K562 (cell line): ENCODE data around the gene COMP.

Experiments
- CTCF ChIP-seq, 3 experiments: IDR thresholded peaks in 2 of 3; conservative IDR thresholded peaks in 1 of 3; 2 replicates each; pipeline ENCODE4 v1.5.1; 2011 to 2012; ENCODE audit warnings: low read length in 3 of 3, mild to moderate bottlenecking in 3 of 3, control low read depth in 2 of 3, improper control_type of control experiment in 1 of 3, inconsistent platforms in 1 of 3, low read depth in 1 of 3, mixed read lengths in 1 of 3, moderate library complexity in 1 of 3; ENCODE audit not compliant: insufficient read depth in 2 of 3
- ELF1 ChIP-seq: fragments of 200-800 bp; sonication (Bioruptor generic); IDR thresholded peaks from 2 replicates; pipeline ENCODE4 v1.6.1; 2016; ENCODE audit warnings: missing genetic modification characterization, missing compliant biosample characterization
- FUS ChIP-seq: fragments of 200-400 bp; formaldehyde crosslinking; optimal IDR thresholded peaks from 2 replicates; pipeline ENCODE3; 2017; ENCODE audit warnings: low read depth, low read length
- HNRNPL ChIP-seq: fragments of 200-400 bp; formaldehyde crosslinking; IDR thresholded peaks from 2 replicates; pipeline ENCODE4 v1.6.1; 2017; ENCODE audit warnings: low read depth, mild to moderate bottlenecking, low read length
- PTBP1 ChIP-seq: fragments of 200-400 bp; formaldehyde crosslinking; IDR thresholded peaks from 2 replicates; pipeline ENCODE4 v1.6.1; 2017; ENCODE audit warnings: low read depth, low read length
- SREBF2 ChIP-seq: sonication (generic); formaldehyde crosslinking; IDR thresholded peaks from 2 replicates; pipeline ENCODE4 v1.4.0; 2020; ENCODE audit warnings: mild to moderate bottlenecking, missing genetic modification reagents
- ZNF174 ChIP-seq: fragments of 250-450 bp; sonication (Bioruptor Pico); IDR thresholded peaks from 2 replicates; pipeline ENCODE4 v1.4.0; 2020; ENCODE audit warnings: mild to moderate bottlenecking
- ZNF274 ChIP-seq: IDR thresholded peaks from 2 replicates; pipeline ENCODE4 v1.6.1; 2011; ENCODE audit warnings: low read depth, mild to moderate bottlenecking, low read length, moderate library complexity, borderline replicate concordance
- ZNF589 ChIP-seq: fragments of 200-800 bp; sonication (Bioruptor generic); IDR thresholded peaks from 2 replicates; pipeline ENCODE4 v1.6.1; 2016; ENCODE audit warnings: low read depth, missing genetic modification characterization, missing compliant biosample characterization

DNA sequence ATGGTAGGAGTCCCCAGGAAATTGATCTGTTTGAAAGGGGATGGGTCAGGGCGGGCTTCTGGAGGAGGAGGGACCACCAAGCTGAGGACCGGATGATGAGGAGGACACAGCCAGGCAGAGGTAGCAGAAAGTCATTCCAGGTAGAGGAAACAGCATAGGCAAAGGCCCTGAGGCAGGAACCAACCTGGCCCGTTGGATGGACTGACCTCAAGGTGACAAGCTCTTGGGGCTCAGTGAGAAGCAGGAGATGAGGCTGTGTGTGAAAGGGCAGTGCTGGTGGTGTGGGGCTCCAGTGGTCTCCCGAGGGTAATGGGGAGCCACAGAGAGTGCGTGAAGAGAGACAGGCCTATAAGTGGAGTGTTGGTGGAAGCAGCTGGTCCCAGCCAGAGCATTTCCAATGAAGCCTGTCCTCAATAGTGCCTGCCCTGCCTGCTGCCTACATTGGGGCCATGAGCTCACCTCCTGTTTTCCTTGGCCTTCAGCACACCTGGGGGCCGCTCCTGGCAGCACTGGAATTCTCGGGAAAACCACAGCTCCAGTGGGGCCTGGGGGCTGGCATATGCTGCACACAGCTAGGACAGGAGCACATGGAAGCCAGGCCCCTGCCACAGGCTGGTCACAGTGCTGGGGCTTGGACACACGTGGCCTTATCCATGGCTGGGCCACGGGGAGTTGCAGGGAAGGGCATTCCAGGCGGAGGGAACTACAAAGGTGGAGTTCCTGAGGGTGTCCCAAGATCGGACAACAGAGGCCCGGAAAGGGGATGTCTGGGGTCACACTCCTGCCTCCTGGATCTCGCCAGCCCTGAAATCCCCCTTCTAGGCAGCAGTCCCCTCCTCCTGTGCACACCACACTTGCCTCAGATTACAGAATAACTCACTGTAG lies 2.3 kb upstream of the COMP start:
- TF ChIP-seq PTBP1 (no peak), CTCF (IDR thresholded peaks at IDR 0.05 in 2 of 3, conservative IDR thresholded peaks at IDR 0.05 in 1 of 3; ENCODE audit: insufficient read depth in 2 of 3, low read depth in 1 of 3, low read length in 3 of 3) (no peak), ZNF589 (CRISPR knock-in tag) (no peak), ELF1 (tag) (no peak), ZNF174 (CRISPR knock-in tag) (no peak), HNRNPL (no peak), FUS (no peak), ZNF274 (no peak), SREBF2 (CRISPR knock-in tag) (no peak)
